Epithelial cell of prostate (primary cell): Measurements from ENCODE around the gene TNRC6B.
A peak's percentile ranks its signal among the peaks of the same experiment; 100 is the strongest.
"Not testable (repeated sequence)": the region's sequence is repeated elsewhere in the genome, so short reads cannot be mapped to it uniquely, and the experiment has no call there.

Experiments
- DNase-seq: peaks from one replicate; pipeline ENCODE4 v3.0.0-alpha.2; 2011; ENCODE audit warnings: low read depth, low spot score
- H3K27ac ChIP-seq: fragments of 450-650 bp; 2 replicates; pipeline ENCODE4 v1.5.1; 2017; ENCODE audit warnings: mild to moderate bottlenecking

The TNRC6B gene

GRCh38 chr22:40271440-40271839 lies 93.7 kb downstream of the TNRC6B start:
- H3K27ac ChIP-seq = no peak overlapping the region
- DNase-seq = no peak

DNA sequence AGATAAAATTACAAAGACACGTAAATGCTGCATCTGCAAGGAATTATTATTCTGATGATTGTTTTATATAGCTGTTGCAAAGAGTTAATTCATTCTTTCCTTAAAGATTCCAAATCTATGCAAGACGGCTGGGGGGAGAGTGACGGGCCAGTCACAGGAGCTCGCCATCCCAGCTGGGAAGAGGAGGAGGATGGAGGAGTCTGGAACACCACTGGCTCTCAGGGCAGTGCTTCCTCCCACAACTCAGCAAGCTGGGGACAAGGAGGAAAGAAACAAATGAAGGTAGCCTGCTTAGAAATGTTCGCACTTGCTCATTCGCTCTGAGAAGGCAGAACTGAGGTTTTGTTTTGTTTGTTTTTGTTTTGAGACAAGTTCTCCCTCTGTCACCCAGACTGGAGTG lies 95.6 kb downstream of the TNRC6B start:
- no peak overlapping the region for H3K27ac ChIP-seq
- DNase-seq = no peak

DNA sequence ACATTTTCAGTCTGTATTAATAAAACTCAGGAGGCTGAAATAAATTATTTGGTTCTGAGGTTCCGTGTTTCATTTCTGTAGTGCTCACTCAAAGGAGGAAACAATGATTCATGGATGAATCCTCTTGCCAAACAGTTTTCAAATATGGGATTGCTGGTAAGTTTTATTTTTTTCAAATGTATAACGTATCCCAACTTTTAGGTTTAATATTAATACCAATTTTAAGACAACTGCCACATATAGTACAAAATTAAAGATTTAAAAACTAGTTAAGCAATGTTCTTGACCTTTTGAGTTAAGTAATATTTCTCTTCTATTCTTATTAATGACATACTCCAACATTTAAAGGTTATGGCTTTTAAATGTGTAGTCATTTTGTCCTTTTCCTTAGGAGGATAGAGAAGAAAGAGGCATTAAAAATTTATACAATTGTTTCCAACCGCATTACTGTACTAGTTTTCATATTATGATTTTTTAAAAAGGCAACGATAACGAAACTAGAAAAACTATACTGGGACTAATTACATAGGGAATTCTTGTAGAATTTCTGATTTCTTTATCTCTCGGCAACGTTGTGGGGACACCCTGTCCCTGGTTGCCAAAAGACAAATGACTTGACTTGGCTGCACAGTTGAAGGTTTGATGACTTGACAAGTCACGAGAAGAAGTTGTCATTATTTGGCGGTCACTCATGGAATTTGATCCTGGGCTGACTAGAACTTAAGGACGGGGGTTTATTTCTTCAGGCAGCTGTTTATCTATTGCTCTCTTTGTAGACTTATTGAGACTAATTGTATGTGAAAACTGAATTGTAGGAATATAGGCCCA lies 99.5 kb downstream of the TNRC6B start:
- peak overlapping the region; percentile 56 for H3K27ac ChIP-seq
- no peak for DNase-seq

DNA sequence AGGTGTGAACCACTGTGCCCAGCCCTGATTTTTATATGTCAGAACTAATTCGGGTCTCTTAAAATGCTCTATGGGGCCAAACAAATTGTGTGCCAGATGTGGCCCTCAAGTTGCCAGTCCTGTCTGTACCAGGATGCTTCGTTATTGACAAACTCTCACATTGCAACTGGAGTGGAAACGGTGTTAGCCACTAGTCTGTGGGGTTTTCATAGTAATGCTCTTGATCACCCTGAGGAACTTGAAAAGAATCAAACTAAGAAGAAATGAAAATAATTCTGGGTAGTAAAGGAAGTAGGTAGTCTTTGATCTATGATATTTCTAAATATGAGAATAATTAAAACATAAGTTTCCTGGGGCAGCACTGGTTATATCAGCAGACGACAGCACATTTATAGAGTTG lies 101.3 kb downstream of the TNRC6B start:
- no peak for DNase-seq
- H3K27ac ChIP-seq = no peak overlapping the region

DNA sequence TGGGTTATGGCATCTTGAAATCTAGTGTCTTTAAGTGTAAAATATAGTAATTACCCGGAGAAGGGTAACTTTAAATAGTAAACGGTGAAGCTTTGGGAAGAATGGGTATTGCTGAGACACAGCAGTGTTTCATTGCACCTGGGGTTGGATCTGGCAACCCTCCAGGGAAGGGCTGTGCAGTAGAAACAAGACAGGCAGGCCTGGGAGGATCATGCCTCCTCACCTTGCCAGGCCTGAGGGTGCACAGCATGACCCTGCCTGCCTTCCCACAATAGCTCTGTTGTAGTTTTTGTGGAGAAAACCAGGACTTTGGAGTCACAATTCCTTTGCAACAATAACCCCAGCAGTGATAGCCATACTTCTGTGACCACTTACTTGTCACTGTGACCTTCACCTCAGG lies 104.0 kb downstream of the TNRC6B start:
- DNase-seq = no peak
- peak overlapping the region; percentile 14 for H3K27ac ChIP-seq

DNA sequence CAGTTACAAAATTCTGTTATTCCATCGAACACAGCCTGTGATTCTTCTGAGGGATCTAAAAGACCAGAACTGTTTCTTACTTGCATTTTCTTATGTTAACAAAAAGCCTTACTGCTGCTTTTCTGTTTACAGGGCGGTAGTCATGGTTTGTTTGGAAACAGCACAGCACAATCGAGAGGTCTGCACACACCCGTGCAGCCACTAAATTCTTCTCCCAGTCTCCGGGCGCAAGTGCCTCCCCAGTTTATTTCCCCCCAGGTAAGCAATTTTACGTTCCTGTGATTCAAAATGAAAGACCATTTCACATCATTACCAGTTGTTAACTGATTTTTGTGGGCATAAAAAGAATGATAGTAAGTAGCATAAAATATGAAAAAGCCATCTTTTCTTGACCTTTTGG lies 107.8 kb downstream of the TNRC6B start:
- no peak overlapping the region for H3K27ac ChIP-seq

DNA sequence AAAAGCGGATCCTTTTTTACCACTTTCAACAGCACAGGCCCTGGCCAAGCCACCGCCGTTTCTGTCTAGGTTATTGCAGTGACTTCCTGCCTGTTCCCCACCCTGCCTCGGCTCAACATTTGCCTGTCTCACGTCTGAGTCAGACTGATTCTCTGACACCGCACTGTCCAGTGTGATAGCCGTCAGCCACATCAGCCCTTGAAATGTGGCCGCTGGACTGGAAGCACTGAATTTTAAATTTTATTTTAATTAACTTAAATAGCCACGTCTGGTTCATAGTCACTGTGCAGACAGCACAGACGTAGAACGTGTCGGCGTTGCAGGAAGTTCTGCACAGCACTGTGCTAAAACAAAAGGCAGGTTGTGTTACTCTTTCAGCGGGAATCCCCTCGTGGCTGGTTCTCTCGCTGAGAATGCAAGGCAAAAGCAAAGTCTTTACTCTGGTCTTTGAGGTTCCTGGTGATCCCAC lies 112.3 kb downstream of the TNRC6B start:
- no peak overlapping the region for H3K27ac ChIP-seq

More for the DNA sequence above, 107.8 kb downstream of the TNRC6B start:
- DNase-seq = no peak

DNA sequence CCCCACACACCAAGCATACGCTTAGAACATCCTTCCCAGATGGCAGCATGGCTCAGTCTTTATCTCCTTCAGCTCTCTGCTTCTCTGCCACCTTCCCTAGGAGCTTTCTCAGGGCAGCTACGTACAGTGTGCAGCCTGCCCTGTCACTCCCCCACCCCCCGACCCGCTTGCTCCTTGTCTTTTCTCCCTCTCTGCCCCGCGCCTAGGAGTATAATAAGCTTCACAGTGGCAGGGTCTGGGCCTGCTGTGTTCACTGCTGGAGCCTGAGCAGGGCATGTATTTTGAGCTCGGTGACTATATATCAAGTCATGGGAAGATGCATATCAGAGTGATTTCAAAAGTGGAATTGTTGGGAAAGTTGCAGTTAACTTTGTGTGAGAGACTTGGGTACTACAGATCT lies 112.8 kb downstream of the TNRC6B start:
- no peak for DNase-seq
- H3K27ac ChIP-seq = no peak overlapping the region

More for the DNA sequence above, 112.3 kb downstream of the TNRC6B start:
- DNase-seq = no peak

DNA sequence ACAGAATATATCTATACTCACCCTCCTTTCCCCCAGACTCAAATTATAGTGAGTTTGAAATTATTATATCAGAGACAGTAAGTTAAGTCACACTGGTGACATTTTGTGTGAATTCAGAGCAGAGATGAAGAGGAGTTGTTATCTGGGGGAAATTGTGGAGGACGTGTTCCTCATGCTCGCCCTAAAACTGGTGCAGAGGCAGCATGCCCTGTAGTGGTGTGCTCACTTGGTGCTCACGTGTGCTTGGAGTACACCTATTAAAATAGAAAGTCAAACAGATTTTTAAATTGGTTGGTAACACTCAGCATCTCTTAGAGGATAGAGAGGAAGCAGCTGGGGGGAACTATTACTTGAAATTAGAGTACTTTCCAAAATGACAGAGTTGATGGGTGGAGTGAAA lies 117.0 kb downstream of the TNRC6B start:
- DNase-seq = no peak
- H3K27ac ChIP-seq = no peak overlapping the region

GRCh38 chr22:40300316-40300715 lies 122.6 kb downstream of the TNRC6B start:
- H3K27ac ChIP-seq = no peak overlapping the region
- DNase-seq = no peak

GRCh38 chr22:40300884-40301672 lies 123.4 kb downstream of the TNRC6B start:
- no peak for DNase-seq
- H3K27ac ChIP-seq = no peak overlapping the region

DNA sequence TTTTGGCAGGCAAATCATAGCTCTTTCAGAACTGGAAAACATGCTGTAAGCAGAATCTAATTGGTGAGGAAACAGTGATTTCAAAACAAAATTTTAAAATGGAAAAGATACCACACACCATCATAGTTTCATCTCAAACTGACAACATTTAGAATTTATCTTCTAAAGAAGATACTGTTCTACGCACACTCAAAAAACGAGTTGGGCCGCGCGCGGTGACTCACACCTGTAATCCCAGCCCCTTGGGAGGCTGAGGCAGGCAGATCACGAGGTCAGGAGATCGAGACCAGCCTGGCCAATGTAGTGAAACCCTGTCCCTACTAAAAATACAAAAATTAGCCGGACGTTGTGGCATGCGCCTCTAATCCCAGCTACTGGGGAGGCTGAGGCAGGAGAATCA lies 124.4 kb downstream of the TNRC6B start:
- no peak for DNase-seq
- H3K27ac ChIP-seq = no peak overlapping the region

- no peak overlapping the region for H3K27ac ChIP-seq
- DNase-seq = no peak
Observed at GRCh38 chr22:40305625-40306024, 127.9 kb downstream of the TNRC6B start.

GRCh38 chr22:40308999-40309573 lies 131.4 kb downstream of the TNRC6B start:
- H3K27ac ChIP-seq = no peak overlapping the region
- no peak for DNase-seq

- H3K27ac ChIP-seq = no peak overlapping the region
- DNase-seq = no peak
Observed at GRCh38 chr22:40309631-40310030, 131.9 kb downstream of the TNRC6B start.

DNA sequence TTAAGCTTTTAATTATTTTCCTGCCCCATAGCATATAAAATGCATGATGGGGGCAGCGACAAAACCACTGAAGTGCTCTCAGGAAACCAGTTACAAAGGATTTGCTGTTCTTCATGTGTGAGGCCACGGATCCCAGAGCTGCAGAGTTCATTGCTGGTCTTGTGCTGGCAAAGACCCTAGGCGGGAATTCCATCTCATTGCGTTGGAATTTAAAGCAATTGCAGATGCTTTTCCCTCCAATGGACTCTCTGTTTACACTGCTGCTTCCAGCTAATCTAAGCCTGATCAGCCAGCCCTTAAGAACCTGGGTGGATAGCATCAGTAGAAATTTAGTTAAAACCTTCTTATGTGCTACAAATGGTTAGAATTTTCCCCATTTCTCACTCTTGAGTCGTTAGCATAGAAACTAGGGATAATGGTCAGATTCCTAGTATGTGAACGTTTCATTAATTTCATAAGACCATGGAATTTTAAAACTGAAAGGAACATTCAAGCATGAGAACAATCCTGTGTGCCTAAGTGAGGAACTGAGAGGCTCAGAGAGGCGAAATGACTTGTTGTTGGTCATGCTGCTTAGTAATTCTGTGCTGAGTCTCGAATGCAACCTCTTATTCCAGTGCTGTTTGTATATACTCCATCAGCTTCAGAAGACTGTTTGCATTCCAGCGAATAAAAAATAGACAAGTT lies 132.5 kb downstream of the TNRC6B start:
- H3K27ac ChIP-seq = no peak overlapping the region
- DNase-seq = no peak

- no peak overlapping the region for H3K27ac ChIP-seq
- no peak for DNase-seq
Observed at GRCh38 chr22:40310768-40311120, 133.0 kb downstream of the TNRC6B start.

GRCh38 chr22:40311646-40312045 lies 133.9 kb downstream of the TNRC6B start:
- not testable (repeated sequence) for DNase-seq, H3K27ac ChIP-seq

DNA sequence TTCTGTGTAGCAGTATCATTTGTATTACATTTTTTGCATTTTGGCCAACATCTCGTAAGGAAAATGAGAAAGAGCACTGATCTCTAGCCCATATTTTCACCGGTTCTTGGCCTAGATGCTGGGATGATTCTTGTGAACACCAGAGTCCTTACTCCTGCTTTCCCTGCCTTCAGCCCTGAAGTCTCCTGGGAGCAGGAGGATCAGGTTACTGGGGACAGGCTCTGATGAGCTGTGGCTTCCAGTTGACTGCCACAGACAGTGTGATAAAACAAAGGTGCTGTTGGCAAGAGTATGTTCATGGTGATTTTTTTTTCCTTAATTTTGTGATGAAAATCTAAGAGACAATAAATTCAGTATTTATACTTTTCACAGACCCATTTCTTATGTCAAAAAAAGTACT lies 134.3 kb downstream of the TNRC6B start:
- DNase-seq = no peak
- H3K27ac ChIP-seq = no peak overlapping the region

GRCh38 chr22:40313007-40313406 lies 135.3 kb downstream of the TNRC6B start:
- no peak for DNase-seq
- H3K27ac ChIP-seq = no peak overlapping the region

- no peak overlapping the region for H3K27ac ChIP-seq
- DNase-seq = no peak
Observed at GRCh38 chr22:40314041-40314440, 136.3 kb downstream of the TNRC6B start.
